ENCODE results near the gene IPMK. TPM values are rescaled to one million over a fixed set of nuclear protein-coding genes. Genes with fewer than 3 reads are reported as not detected.

The IPMK gene
- total RNA-seq, 2 experiments from 2014 or later: 5.6 to 9.5 TPM

DNA sequence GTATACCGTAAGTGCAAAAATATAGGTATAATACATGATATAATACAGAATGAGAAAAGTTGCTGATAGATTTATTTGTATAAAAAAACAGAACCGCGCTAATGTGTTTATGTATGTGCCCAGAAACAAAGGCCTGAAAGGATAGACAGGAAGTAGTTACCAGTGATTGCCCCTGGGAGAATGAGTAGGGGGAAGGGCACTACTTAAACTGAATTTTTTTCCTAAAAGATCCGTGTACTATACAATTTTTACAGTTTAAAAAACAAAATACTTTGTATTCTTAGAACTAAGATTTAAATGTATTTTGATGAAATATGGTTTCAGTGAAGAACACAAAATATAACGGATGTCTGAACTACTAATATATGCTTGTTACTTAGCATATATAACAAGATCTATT is 2.9 kb downstream of the IPMK start:
- peak overlapping the region; percentile 90 for H3K4me3 ChIP-seq (ENCODE audit: low read depth, low read length, poor library complexity, severe bottlenecking)
- CTCF ChIA-PET (ENCODE audit: unreplicated experiment): no interaction called here
- DNase-seq (ENCODE audit: low spot score): peak; percentile 31

DNA sequence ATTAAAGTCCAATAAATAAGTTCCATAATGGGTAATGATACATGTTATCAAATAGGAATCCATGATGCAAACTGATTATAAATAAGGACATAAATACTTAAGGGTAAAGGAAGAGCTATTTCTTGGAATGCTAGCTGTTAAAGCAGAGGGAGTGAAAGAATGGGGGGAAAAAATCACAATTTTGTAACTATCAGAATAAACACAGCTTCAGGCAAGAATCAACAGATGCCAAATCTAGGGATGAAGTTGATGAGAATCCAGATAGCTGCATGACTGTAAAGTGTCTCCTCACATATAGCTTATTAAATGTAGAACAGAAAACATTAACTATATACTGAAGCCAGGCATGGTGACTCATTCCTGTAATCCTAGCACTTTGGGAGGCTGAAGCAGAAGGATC is 4.9 kb downstream of the IPMK start:
- Histone ChIP-seq H3K9me3 (ENCODE audit: low read length) (peaks cover 1% of the 10 kb centered on the region; the same call in 1 of the 2 replicates), H2AFZ (ENCODE audit: low read length) (no peak overlapping the region), H3K79me2 (ENCODE audit: insufficient read depth, low read depth, low read length) (peaks cover 93% of the 10 kb centered on the region), H4K20me1 (ENCODE audit: insufficient read depth, low read length) (peaks cover 25% of the 10 kb centered on the region), H3K9me2 (ENCODE audit: insufficient read depth, low read length) (no peaks in the 10 kb centered on the region), H3K4me2 (ENCODE audit: low read length) (no peak overlapping the region), H3K4me1 (ENCODE audit: insufficient read depth, low read length, poor library complexity, severe bottlenecking) (peaks cover 28% of the 10 kb centered on the region), H3K36me3 (ENCODE audit: insufficient read depth, low read length) (peaks cover 4% of the 10 kb centered on the region), H3K4me3 (ENCODE audit: low read depth, low read length, poor library complexity, severe bottlenecking) (no peak overlapping the region), H3K27ac (ENCODE audit: low read depth, low read length, poor library complexity, severe bottlenecking) (no peak overlapping the region)
- ChIA-PET CTCF (ENCODE audit: unreplicated experiment) (no interaction called here), POLR2A (interaction anchor here (0.5 to 1.2 kb wide), 4 partner anchors 11 to 32 kb away, joined by 3 to 5 read pairs (median 3); no protein-coding TSS in a partner anchor)
- no peak for DNase-seq (ENCODE audit: low spot score)
- TF ChIP-seq EZH2phosphoT487 (IDR thresholded peaks at IDR 0.05; ENCODE audit: borderline replicate concordance, low read depth, low read length): no peak
- TF ChIP-seq, protein P1, sequence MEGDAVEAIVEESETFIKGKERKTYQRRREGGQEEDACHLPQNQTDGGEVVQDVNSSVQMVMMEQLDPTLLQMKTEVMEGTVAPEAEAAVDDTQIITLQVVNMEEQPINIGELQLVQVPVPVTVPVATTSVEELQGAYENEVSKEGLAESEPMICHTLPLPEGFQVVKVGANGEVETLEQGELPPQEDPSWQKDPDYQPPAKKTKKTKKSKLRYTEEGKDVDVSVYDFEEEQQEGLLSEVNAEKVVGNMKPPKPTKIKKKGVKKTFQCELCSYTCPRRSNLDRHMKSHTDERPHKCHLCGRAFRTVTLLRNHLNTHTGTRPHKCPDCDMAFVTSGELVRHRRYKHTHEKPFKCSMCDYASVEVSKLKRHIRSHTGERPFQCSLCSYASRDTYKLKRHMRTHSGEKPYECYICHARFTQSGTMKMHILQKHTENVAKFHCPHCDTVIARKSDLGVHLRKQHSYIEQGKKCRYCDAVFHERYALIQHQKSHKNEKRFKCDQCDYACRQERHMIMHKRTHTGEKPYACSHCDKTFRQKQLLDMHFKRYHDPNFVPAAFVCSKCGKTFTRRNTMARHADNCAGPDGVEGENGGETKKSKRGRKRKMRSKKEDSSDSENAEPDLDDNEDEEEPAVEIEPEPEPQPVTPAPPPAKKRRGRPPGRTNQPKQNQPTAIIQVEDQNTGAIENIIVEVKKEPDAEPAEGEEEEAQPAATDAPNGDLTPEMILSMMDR (conservative IDR thresholded peaks at IDR 0.05; ENCODE audit: low read length): no peak
- intact Hi-C loops (cut with micrococcal nuclease; ENCODE audit: unreplicated experiment): loop anchor here (10.0 kb wide), 2 partner anchors 1642 to 1972 kb away; partner anchors contain the start of gene CCDC6
- BruUV-seq (replicated peaks): no TSS peak

More for the DNA sequence above, 2.9 kb downstream of the IPMK start:
- no TSS peak for BruUV-seq (replicated peaks)
- H3K9me2 ChIP-seq (ENCODE audit: insufficient read depth, low read length): no peaks in the 10 kb centered on the region
- H3K4me2 ChIP-seq (ENCODE audit: low read length): peak overlapping the region; percentile 97
- H3K27ac ChIP-seq (ENCODE audit: low read depth, low read length, poor library complexity, severe bottlenecking): peak overlapping the region; percentile 82
- peaks cover 28% of the 10 kb centered on the region for H3K4me1 ChIP-seq (ENCODE audit: insufficient read depth, low read length, poor library complexity, severe bottlenecking)
- peaks cover 80% of the 10 kb centered on the region for H3K79me2 ChIP-seq (ENCODE audit: insufficient read depth, low read depth, low read length)
- intact Hi-C loops (cut with micrococcal nuclease; ENCODE audit: unreplicated experiment): loop anchor here (10.0 kb wide), 2 partner anchors 1640 to 1970 kb away; partner anchors contain the start of gene CCDC6
- H3K36me3 ChIP-seq (ENCODE audit: insufficient read depth, low read length): no peaks in the 10 kb centered on the region
- H4K20me1 ChIP-seq (ENCODE audit: insufficient read depth, low read length): peaks cover 25% of the 10 kb centered on the region
- H2AFZ ChIP-seq (ENCODE audit: low read length): no peak overlapping the region
- no peaks in the 10 kb centered on the region for H3K9me3 ChIP-seq (ENCODE audit: low read length)
- POLR2A ChIA-PET: no interaction called here
- TF ChIP-seq EZH2phosphoT487 (IDR thresholded peaks at IDR 0.05; ENCODE audit: borderline replicate concordance, low read depth, low read length): no peak
- TF ChIP-seq, protein P1 (conservative IDR thresholded peaks at IDR 0.05; ENCODE audit: low read length): no peak

DNA sequence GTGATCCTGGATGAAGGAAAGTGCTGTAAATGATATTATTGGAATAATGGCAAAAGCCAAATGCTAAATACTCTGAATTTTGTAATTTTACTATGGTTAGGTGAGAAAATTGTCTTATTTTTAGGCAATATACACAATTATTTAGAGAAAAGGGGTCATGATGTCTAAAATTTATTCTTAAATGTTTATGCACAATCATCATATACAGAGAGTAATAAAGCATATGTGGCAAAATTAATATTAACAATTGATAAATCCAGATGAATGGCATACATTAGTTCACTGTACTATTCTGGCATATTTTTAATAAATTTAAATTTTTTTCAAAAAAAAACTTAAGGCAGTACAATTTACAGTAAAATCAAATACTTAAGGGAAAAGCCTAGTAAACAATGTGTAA is 7.4 kb downstream of the IPMK start:
- intact Hi-C loops (cut with micrococcal nuclease; ENCODE audit: unreplicated experiment): loop anchor here (10.0 kb wide), 2 partner anchors 1644 to 1974 kb away; partner anchors contain the start of gene CCDC6
- BruUV-seq (replicated peaks): no TSS peak
- H3K79me2 ChIP-seq (ENCODE audit: insufficient read depth, low read depth, low read length): peaks cover 91% of the 10 kb centered on the region
- H3K9me3 ChIP-seq (ENCODE audit: low read length): peaks cover 4% of the 10 kb centered on the region; the same call in 1 of the 2 replicates
- ChIA-PET CTCF (ENCODE audit: unreplicated experiment) (no interaction called here), POLR2A (interaction anchor here (0.7 to 1.2 kb wide), 2 partner anchors 12 to 16 kb away, joined by 3 to 4 read pairs; no protein-coding TSS in a partner anchor)
- DNase-seq (ENCODE audit: low spot score): no peak
- H3K9me2 ChIP-seq (ENCODE audit: insufficient read depth, low read length): no peaks in the 10 kb centered on the region
- TF ChIP-seq EZH2phosphoT487 (IDR thresholded peaks at IDR 0.05; ENCODE audit: borderline replicate concordance, low read depth, low read length): no peak
- TF ChIP-seq, protein P1 (conservative IDR thresholded peaks at IDR 0.05; ENCODE audit: low read length): no peak
- peaks cover 24% of the 10 kb centered on the region for H3K4me1 ChIP-seq (ENCODE audit: insufficient read depth, low read length, poor library complexity, severe bottlenecking)
- H2AFZ ChIP-seq (ENCODE audit: low read length): no peak overlapping the region
- peaks cover 10% of the 10 kb centered on the region for H4K20me1 ChIP-seq (ENCODE audit: insufficient read depth, low read length)
- H3K4me2 ChIP-seq (ENCODE audit: low read length): no peak overlapping the region
- no peak overlapping the region for H3K4me3 ChIP-seq (ENCODE audit: low read depth, low read length, poor library complexity, severe bottlenecking)
- H3K36me3 ChIP-seq (ENCODE audit: insufficient read depth, low read length): peaks cover 17% of the 10 kb centered on the region
- no peak overlapping the region for H3K27ac ChIP-seq (ENCODE audit: low read depth, low read length, poor library complexity, severe bottlenecking)
